HG03575 (cell line): ENCODE data around the gene CDC25C.
A peak's percentile ranks its signal among the peaks of the same experiment; 100 is the strongest.

Source experiments
- ATAC-seq: cut with Tn5 transposase; IDR thresholded peaks from one replicate; pipeline ENCODE4 v1.9.1; 2021; ENCODE audit not compliant: unreplicated experiment, insufficient number of reproducible peaks, low FRiP score; ENCODE audit errors: extremely low read depth

CDC25C gene

GRCh38 chr5:138331449-138332368 is at the start of gene CDC25C:
Gene CDC25C (minus strand): TSS chr5:138331804. CDS start chr5:138331180, 624 bp downstream.
- peak; percentile 92 for ATAC-seq

- no peak for ATAC-seq
Measured at GRCh38 chr5:138372653-138373052, 41.0 kb upstream of the CDC25C start.

- no peak for ATAC-seq
Measured at GRCh38 chr5:138372225-138372624, 40.6 kb upstream of the CDC25C start.

- ATAC-seq: no peak
Measured at GRCh38 chr5:138371454-138371853, 39.9 kb upstream of the CDC25C start.

- no peak for ATAC-seq
Measured at GRCh38 chr5:138370537-138370936, 38.9 kb upstream of the CDC25C start.

- no peak for ATAC-seq
Measured at GRCh38 chr5:138369706-138370105, 38.1 kb upstream of the CDC25C start.

GRCh38 chr5:138369261-138369660 is 37.7 kb upstream of the CDC25C start:
- ATAC-seq: no peak

GRCh38 chr5:138366632-138367382 is 35.2 kb upstream of the CDC25C start:
- ATAC-seq: no peak

- no peak for ATAC-seq
Measured at GRCh38 chr5:138364576-138364975, 33.0 kb upstream of the CDC25C start.

GRCh38 chr5:138360941-138361452 is 29.4 kb upstream of the CDC25C start:
- ATAC-seq: no peak

GRCh38 chr5:138359621-138360020 is 28.0 kb upstream of the CDC25C start:
- ATAC-seq: no peak

GRCh38 chr5:138354926-138355378 is 23.3 kb upstream of the CDC25C start:
- ATAC-seq: no peak

- no peak for ATAC-seq
Measured at GRCh38 chr5:138354387-138354786, 22.8 kb upstream of the CDC25C start.

GRCh38 chr5:138353560-138354080 is 22.0 kb upstream of the CDC25C start:
- no peak for ATAC-seq

- ATAC-seq: no peak
Measured at GRCh38 chr5:138352722-138353559, 21.3 kb upstream of the CDC25C start.

- ATAC-seq: no peak
Measured at GRCh38 chr5:138352071-138352721, 20.6 kb upstream of the CDC25C start, which contains the start of gene KDM3B. Gene KDM3B (plus strand): TSS chr5:138352685. CDS start chr5:138352796, 111 bp downstream.

- no peak for ATAC-seq
Measured at GRCh38 chr5:138351517-138351916, 19.9 kb upstream of the CDC25C start.

- ATAC-seq: no peak
Measured at GRCh38 chr5:138351056-138351455, 19.5 kb upstream of the CDC25C start.
